GM19043 (cell line): ENCODE measurements around the gene HOXA4.

Experiments used
- ATAC-seq: cut with Tn5 transposase; IDR thresholded peaks from one replicate; pipeline ENCODE4 v1.9.1; 2021; ENCODE audit warnings: low read depth; ENCODE audit not compliant: unreplicated experiment

HOXA4 gene

DNA sequence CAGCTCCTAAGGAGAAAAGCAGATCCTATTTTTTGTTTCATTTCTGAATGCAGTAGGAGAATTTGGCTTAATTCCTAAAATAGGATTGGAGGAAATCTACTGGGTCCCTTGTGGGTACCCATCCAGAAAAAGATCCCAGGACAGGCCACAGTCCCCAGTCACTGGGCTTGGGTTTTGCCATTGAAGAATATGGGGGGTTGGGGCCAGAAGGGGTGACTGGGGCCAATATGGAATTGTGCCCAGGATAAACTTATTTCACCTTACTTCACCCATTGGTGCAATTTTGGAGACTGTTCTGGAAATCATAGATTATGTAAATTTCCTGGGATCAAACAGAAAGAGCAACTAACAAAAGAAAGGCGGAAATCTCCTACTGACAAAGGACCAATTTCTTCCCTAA lies 7.9 kb upstream of the HOXA4 start:
- no peak for ATAC-seq

DNA sequence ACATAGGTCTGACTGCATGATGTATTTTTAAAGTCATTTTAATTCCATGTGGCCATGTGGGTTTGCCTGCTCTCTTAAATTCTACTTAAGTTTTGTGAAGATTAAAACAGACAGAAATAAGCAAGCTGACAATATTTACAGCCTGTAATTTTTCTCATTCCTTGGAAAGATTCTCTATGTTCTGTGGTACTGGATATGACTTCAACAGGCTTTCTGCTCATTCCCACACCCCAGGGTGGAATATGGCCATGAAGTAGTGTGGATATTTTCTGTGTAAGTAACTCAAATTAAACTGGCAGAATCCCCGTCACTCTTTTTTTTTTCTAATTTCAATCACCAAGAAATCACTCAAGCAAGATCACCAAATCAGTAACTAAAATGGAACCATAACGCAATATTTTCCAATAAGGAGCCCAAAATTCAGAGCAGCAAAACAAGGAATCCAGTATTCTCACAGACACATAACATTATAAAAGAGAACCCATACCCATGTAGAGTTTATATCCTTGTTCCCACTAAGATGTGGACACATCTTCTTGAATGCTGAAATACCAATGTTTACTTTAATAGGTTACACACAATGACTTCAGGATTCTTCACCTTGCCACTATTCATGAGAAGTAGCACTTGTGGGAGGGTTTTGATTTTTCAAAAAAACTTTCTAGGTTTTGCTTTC lies 7.2 kb upstream of the HOXA4 start:
- ATAC-seq = no peak

DNA sequence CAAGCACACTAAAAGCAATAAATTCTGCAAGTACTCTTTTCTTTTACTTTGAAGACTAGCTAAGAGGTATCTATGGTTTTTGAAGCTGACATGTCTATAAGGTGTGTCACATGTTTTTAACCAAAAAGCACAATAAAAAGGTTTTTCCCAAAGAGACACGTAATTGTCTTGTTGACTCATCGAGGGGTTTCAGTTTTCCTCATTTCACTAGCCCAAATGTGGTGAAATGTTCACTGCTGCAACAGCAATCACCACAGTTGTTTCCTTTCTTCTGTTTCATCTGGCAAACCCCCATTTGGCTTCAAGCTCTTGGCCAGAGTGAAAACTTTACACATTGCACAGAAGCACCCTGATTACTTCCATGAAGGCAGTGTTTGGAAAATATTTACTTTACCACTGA lies 3.8 kb upstream of the HOXA4 start:
- no peak for ATAC-seq

DNA sequence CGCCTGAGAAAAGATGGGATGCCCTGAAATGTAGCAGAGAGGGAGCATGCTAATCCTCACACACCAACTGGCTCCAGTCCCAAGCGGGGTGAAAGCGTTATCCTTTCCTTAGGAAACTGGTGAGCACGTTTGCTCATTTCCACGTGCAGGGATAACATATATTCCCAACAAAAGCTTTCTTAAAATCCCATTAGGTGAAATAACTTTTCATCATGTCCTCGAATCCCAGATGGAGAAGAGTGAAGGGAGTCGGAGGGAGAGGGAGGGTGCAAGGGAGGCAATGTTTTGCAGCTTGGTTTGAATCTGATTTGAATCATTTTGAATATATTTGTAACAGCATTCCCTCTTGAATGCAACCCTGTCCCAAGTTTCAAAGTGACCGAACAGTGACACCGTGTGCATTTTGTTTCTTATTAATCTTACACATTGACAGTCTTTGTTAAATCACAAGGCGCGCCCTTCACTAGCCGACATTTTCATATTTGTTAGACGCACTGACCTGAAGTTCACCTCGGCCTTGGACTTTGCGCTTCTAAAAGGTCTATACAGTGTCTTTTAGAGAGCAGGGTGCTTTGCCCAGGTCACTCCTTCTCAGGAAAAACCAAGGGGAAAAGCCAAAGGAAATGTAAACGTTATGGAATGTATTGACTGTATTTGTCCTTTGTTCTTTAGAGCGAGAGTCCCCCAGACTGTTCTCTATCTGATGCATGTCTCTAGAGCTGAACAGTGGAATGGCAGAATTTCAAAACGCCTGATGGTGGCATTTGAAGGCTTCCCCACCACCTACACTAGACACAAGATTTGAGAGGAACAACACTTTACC lies 3.1 kb upstream of the HOXA4 start:
- no peak for ATAC-seq

DNA sequence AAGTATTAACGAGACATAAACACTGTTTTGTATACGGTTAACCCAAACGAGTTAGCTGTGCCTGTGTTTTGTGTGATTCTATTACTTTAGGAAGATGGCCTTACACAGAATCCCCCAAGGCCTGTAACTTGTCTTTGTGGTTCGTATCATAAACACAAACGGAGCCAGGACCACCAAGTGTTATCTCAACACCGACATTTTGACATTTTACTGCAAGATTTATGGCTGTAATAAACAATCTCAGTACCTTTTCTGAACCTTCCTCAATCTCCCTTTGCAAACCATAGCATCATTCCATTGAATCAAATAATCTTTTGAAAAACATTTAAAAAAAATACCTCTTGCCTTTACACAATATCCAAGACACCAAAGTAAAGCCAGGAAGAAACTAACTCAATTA lies 2.4 kb upstream of the HOXA4 start:
- ATAC-seq = no peak

DNA sequence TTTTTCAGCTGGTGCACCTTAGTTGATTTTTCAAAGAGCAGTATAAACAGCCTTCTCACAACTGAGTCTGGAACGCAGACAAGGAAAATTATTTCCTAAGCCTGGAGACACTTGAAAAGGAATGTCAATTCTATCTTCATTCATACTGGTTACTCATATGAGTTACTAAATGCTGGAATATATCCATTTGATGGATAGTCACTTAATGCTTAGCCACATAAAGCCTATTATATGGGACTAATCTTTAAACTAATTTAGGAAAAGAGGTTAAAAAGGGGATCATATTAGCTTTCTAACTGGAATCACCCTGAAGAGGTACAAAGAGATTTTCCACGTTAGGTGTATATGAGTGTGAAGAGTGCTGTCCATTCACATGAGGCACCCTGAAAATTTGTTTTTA lies 1.7 kb upstream of the HOXA4 start:
- no peak for ATAC-seq

DNA sequence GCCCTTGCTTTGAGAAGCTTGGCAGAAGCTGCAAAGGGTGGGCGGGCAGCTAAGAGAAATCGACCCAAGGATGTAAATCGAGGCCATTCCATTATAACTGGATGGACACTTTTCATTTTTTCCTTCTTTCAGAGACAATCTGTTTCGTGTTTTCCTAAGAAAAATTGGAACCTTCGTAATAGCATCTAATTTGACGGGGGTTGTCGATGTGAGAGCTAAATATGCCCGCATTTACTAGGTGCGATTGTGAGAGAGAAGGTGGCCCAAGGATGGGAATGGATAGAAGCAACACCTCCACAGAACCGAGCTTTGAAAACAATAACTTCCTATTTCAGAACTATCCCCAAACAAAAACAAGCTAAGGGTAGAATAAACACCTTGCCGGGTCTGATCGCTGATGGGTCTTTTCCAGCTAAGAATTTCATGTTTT lies 848 bp upstream of the HOXA4 start:
- no peak for ATAC-seq

DNA sequence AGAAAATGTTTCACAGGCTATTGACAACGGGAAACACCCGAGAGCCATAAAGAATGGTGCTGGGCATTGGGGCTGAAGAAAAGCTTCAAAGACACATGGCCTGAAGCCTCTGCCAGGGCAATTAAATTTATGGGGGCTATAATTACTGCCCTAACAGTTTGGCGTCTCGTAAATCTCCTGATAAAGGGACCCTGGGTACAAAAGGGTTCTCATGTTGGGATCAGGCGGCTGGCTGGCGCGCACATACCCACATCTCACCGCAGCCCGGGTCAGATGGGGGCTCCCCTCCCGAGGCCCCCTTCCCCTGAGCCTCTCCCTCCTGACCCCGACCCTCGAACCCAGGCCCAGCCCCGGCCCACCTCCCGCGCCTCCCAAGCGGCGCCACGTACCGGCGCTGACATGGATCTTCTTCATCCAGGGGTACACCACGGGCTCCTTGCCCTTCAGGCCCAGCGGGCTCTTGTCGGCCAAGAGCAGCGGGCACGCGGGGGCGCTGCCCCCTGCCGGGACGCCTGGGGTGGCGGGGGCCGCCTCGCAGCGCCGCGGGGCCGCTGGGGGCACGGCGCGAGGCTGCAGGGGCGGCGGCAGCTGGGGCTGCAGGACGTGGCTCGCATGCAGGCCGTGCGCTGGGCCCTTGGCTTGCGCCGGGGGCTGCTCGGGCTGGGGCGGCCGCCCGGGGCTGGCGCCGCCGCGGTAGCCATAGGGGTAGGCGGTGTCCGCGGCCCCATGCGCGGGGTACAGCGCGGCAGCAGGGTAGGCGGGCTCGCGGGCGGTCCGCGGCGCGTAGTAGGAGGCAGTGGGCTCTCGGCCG lies 623 bp downstream of the HOXA4 start:
- no peak for ATAC-seq

DNA sequence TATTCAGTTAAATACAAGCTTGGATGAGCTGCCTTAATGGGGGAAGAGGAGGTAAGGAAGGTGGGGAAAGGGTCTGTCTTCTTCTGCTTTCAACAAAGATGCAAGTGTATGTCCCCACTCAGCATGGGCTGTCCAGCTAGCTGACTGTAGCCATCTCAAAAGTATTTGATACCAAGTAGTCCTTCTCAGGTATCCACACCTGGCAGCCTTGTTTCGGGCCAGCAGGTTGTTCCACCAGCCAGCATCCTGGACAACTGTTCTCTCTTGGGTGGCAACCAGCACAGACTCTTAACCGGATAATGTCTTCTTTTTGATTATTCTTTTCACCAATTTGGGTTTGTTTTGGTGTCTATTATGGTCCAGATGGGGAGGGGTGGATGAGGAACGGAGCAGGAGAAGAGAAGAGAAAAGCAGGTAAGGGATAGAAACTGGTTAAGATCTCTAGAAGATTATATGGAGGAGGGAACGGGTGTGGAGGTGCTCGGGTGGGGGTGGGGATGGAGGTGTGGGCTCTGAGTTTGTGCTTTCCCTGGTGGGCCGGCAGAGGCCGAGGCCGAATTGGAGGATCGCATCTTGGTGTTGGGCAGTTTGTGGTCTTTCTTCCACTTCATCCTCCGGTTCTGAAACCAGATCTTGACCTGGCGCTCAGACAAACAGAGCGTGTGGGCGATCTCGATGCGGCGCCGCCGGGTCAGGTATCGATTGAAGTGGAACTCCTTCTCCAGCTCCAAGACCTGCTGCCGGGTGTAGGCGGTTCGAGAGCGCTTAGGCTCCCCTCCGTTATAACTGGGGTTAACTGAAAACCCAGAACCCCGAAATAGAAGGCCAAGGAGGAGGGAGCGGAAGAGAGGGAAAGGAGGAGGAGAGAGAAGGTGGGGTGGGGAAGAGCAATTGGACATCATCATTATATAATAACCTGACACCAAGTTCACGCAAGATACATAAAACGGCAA lies 1.5 kb downstream of the HOXA4 start:
- ATAC-seq = no peak

DNA sequence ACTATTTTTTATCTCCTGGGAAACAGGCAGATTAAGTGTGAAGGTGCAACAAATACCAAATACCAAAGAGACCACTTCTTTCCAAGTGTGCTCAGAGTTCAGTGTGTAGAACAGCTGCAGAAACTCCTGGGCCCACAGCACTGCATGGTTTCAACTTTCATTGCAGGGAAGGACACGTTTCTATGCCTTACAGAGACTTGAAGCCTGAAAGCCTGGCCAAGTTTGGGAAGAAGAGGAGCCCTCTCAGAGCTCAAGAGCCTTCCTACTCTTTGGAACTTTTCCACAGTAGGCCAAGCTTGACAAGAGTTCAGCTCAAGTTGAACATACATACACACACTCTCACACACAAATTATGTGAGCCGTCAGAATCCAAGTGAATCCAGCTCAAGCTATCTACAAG lies 2.5 kb downstream of the HOXA4 start:
- no peak for ATAC-seq

DNA sequence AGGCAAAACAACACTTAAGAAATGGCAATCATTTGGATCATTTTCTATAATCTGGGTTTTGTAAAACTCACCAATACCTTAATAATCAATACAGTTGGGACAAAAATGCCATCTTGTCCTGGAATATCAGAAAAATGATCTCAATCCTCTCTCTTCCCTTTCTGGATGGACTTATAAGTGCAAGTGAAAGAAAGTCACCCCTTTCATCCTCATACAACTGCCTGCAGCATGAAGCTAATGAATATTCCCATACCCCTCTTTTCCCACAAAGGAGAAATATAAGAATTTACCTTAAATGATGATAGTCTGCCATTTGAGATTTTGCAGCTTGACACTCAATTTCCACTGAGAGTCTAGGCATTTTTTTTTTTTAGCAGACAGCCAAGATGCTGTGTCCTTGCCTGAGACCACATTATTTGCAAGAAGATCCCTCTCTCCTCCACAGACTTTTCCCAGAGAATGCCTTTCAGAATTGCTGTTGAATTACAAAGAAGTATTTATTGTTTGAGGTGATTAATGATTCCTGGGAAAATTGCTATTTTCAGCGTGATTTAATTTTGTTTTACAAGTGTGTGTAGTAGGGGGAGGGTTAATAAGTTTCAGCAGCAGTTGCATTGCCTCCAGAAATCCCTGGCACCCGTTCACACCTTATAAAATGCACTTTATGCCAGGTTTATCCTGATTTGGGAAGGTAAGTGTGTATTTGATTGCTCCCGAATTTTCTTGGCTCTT lies 3.8 kb downstream of the HOXA4 start:
- ATAC-seq = no peak

DNA sequence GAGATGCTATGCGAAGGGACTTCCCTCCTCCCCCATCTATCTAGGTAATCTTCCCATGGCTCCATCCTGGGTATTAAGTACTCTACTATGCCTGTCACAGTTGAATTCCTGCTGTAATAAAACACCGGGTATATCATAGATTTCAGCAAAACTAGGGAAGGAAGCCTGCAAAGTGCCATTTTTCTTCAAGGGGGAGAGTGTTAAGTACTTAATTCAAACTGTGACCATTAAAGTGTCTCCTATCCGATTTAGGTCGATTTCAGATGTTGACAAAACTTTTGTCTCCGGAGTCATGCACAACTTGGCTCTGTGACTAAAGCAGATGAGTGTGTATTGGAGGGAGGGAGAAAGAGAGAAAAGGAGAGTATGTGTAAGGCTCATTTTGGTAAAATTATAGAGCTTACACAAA lies 4.6 kb downstream of the HOXA4 start:
- ATAC-seq = no peak

DNA sequence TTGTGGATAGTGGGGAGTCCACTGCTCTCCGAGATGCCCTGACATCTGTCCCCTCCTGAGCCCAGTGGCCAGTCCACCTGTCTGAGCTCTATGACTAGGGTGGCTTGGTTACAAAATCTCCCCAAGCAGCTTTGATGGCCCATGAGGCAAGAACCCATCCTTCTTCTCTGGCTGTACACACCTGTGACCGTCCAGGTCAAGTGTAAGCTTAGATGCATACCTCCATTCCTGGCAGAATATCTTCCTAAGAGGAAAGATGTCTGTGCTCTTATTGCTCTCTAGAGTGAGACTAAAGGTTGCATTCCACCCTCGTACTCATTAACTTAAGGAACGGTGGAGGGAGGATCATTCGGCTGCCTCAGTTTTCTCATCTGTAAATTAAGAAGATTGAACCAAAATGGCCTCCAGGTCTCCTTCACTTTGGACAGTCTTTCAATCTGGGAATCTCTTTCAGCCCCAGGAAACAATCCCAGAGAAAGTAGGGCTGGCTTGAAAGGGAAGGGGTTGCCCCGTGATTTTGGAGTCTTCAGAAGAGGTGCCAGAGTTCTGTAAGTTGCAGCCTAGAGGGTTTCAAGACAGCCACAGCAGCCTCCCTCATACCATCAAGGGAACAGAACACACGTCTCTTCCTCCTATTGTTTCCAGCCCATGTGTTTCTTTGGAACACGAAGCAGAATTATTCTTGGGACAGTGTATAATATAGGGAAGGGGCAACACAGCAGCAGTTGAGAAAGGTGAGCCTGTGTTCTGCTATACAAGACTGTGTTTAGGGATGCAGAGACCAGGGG lies 5.5 kb downstream of the HOXA4 start:
- no peak for ATAC-seq

DNA sequence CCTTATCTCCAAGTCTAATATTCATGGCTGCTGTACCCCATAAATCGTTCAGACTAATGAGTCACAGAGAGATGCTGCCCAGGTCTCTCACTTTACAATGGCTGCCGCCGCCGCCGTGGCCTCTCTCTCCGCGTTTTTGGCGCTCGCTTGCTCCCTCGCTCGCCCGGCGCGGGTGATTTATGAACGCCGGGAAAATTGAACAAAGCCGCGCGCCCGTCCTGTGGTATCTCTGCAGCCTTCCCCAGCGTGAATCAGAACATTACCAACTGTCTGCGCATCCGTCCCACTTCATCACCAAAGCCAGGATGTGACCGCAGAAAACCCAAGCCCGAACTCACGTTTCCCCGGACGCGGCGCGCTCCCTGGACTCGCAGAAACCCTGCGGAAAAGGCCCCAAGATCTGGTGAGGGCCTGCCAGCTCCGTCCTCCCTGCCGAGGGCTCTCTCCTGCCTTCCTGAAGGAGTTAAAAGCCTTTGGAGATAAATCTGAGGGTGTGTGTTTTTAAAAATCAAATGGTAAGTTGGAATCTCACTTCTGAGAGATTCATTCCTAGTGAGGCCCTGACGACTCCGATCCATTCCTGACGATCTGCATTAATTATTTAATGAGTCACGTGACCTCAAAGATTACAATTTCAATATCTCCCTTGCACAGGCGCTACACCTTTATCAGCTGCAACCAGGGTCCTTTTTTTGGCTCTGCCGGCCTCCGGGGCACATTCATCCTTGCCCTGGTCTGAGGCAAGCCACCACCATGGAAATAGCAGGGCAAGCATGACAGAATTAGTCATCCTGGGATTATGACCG lies 6.3 kb downstream of the HOXA4 start:
- no peak for ATAC-seq

DNA sequence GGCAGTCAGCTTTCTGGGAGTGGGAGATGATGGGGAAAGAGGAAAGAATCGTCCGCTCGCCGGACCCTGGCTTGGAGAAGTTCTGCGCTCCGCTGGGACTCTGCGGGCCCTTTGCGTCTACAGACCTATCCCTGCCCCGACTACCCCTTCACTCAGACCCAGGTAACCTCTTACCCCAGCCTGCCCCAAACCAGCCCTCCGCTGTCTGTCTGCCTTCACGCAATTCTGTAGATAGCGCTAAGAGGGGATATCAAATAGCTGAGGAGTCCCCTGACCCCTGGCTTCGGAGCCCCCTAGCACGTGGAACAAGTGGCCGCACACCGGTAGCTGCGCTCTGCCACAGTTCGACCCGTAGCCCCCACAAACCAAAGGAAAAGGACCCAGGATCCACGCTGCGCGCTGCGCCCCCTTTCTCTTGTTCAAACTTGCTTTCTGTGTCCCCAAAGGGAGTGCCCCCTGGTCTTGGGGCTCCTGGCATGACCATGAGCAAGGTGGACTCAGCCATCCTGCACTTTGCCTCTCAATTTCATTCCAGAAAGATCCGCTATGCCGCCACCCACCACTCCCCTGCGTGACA lies 7.0 kb downstream of the HOXA4 start:
- no peak for ATAC-seq

DNA sequence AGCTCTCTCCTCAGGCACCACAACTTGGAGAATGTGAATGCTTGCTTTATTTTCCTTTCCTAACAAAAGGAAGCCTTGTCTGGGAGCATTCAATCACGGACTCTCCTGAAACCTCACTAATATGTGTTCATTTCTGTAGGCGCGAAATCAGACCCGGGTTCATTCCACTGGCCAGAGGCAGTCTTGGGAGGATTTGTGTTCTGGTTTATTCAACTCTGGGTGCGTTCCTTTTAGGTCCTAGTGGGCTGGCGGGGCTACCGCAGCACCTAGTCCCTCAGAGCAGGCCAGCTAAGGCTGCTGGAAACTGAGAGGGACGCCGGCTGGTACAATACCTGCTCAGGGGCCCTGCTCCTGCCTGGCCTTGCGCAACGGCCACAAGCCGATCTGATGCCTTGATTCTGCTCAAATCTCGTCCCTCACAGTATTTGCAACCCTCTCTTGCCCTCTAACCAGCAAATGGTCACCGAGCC lies 7.5 kb downstream of the HOXA4 start:
- no peak for ATAC-seq

DNA sequence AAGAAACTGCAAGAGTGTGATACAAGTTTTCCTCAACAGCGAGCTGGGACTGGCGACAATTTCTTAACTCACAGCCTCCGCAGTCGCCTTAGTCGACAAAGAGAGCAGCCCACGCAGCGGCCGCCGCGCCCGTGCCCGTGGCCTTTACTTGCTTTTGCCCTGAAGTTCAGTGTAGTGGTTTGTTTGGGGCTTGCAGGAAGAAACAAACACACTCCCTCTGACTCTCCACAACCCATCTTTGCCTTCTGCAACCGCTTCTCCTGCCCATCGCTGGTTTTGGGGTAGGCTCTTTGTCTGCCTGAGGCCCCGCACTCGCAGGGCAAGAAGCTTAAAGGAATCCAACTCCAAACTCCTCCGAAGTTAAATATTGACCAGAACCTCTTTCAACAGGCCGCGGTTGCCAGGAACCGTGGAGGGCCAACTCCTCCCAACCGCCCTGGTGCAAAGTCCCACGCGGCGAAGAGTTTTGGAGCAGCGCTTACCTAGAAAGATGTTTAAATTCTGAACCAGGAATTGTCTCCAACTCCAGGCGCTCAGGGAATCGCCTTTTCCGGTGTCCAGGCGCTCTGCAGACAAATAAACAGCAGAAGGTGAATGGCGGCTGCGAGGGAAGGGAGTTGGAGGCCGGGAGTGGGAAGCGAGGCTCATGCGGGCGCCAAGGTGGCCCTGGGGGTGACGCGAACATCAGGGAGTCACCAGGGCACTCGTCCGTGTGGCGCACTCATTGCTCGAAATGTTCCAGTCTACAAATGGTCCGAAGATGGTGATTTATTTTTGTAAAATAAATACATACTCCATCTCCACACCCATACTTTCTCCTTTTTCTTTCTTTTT lies 8.3 kb downstream of the HOXA4 start:
- no peak for ATAC-seq
